Loucy (cell line): ENCODE data around the gene FGFRL1.

ENCODE experiments used
- EZH2phosphoT487 ChIP-seq: fragments of 200-600 bp; IDR thresholded peaks from 2 replicates; pipeline ENCODE4 v1.6.1; 2018; ENCODE audit warnings: antibody characterized with exemption, mild to moderate bottlenecking, moderate library complexity, borderline replicate concordance
- TF ChIP-seq, protein P1 (sequence below): fragments of 200-600 bp; sonication (generic); conservative IDR thresholded peaks from 2 replicates; pipeline ENCODE4 v1.5.1; 2014; ENCODE audit warnings: mild to moderate bottlenecking, antibody characterized with exemption, low read length

DNA sequence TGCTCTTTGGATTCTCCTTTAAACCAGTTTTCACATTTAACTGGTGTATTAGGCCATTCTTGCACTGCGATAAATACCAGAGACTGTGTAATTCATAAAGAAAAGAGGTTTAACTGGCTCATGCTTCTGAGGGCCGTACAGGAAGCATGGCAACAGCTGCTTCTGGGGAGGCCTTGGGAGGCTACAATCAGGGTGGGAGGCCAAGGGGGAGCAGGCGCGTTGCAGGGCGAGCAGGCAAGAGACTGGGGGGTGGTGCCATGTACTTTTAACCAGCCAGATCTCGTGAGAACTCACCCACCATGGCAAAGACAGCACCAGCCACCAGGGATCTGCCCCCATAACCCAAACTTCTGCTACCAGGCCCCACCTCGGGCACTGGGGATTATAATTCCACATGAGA, 63.8 kb downstream of the FGFRL1 start:
- TF ChIP-seq, protein P1, sequence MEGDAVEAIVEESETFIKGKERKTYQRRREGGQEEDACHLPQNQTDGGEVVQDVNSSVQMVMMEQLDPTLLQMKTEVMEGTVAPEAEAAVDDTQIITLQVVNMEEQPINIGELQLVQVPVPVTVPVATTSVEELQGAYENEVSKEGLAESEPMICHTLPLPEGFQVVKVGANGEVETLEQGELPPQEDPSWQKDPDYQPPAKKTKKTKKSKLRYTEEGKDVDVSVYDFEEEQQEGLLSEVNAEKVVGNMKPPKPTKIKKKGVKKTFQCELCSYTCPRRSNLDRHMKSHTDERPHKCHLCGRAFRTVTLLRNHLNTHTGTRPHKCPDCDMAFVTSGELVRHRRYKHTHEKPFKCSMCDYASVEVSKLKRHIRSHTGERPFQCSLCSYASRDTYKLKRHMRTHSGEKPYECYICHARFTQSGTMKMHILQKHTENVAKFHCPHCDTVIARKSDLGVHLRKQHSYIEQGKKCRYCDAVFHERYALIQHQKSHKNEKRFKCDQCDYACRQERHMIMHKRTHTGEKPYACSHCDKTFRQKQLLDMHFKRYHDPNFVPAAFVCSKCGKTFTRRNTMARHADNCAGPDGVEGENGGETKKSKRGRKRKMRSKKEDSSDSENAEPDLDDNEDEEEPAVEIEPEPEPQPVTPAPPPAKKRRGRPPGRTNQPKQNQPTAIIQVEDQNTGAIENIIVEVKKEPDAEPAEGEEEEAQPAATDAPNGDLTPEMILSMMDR, result no peak
- no peak for TF ChIP-seq EZH2phosphoT487
